COLO668 (cell line): ENCODE results near the gene TLCD1.

Source experiments
- DNase-seq: peaks from one replicate; lab custom pipeline; 2025; ENCODE audit not compliant: unreplicated experiment; lab: John Stamatoyannopoulos, UW

Gene TLCD1

DNA sequence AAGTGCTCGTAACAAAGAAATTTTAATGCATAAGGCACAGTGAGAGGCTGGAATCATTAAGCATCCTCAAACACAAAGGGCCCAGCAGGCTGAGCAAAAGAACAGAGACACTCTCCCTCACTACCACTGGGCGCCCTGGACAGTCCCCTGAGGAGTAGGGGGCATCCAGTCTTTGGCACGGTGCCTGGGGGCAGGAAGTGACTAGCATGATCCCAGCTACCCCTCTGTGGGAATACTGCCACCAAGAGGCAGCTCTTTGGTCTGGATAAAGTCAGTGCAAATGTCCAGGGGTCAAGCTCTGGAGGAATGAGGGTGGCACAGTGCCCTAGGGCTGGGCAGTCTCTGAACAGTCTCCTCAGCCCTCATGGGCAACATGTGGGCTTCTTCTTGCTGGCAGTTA lies 11.8 kb downstream of the TLCD1 start:
- no peak for DNase-seq

DNA sequence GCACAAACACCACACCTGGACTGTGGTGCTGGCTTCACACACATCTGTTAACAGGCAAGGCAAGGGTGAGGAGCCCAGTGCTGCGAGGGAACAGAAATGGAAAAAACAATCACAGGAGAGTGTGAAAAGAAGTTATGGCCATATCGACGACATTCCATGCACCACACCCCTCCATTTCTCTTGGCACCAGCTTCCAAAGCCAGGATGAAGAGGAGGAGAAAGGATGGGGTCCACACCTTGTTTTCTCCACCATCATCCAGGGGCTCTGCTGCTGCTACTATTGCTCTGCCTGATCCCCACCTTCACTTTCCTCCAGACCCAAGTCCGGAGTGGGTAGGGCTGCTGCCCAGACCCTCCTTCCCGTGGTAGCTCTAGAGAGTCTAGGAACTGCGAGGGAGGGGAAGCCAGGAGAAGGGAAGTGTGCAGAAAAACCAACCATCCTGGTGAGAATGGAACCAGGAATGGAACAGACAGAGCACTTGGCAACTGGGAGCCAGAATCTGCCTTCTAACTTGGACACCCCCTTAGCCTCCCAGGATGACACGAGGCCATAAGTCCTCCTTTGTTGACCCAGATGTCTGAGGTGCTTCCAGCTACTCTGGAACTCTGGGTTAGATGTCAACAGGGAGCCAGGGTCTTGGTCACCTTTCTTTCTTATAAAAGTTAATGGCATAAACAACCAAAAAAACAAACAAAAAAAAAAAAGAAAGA lies 13.2 kb downstream of the TLCD1 start:
- no peak for DNase-seq

DNA sequence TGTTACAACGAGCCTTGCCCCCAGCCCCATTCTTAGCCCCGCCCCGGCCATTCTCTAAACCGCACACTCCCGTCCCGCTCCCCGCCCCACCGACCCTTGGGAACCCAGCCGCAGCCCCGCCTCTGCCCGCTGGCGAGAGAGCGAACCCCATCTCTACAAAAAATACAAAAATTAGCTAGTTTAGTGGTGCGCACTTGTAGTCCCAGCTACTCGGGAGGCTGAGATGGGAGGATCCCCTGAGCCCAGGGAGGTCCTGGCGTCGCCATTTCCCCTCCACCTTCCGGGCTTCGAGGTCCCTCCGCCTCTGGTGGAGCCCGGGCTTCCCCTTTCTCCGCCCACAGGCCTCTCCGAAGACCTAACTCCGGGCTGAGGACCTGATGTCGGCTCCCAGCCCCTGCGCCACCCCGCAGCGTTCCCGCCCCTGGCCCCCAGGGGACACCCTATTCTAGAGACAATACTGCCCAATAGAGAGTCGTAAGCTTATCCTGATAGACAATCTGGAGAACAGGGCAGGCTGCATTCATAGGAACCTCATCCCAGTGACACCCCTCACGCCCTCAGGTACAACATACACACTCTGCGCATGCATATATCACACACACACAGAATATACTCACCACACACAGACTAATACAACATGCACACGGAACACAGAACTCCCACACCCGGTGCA lies 13.9 kb downstream of the TLCD1 start:
- DNase-seq: no peak

DNA sequence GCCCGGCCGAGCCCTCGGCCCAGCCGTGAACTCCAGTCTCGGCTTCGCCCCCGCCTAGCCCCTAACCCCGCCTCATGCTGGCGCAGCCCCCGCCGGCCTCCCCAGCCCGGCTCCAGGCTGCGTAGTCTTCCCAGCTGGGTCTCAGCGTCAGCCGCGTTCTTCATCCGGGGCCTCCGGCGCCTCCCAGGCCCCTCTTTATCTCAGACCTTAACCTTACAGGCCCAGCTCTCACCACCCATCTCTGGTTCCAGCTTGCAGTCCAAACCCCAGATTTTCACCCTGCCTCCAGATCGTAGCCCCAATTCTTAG lies 14.4 kb downstream of the TLCD1 start, which contains the start of gene PROCA1:
PROCA1 (minus strand) TSS at position 166 of the 309 bp plus-strand sequence. CDS start 228 bp downstream, outside the sequence.
- no peak for DNase-seq

DNA sequence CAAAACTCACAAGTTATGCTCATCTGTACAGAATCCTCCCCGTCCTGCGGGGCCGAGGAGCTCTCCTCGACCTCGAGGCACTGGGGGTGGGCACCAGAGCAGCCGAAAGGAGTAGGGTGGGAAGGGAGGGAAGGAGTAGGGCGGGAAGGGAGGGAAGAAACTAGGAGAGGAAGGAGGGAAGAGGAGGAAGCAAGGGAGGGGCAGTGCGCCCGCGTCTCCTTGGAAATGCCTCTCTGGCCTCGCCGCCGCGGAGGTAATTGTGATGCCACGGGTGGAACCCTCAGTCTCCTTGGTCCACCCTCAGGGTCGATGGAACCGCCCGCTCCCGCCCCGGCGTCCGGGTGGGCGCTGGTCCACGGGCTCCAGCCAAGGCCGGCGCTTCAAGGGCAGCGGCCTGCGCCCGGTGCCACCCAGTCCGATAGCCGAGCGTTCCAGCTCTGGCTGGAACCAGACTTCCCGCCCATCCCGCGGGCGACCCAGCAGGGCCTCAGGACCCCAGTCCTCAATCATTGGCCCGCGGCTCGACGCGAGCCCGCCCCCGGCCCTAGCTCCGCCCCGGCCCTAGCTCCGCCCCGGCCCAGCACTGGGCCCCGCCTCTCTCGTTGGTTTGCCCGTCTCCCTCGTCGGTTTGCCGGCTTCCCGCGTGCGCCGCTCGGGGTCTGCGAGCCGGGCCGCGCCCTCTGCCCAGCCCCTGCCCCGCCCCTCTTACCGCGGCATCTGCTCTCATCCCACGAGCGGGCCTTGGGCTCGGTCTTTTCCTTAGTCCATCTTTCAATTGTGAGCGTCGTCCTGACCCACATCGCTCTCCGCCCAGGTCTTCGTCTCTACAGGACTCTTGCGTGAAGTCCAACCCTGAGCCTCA lies 14.9 kb downstream of the TLCD1 start:
- DNase-seq: peak; percentile 80

DNA sequence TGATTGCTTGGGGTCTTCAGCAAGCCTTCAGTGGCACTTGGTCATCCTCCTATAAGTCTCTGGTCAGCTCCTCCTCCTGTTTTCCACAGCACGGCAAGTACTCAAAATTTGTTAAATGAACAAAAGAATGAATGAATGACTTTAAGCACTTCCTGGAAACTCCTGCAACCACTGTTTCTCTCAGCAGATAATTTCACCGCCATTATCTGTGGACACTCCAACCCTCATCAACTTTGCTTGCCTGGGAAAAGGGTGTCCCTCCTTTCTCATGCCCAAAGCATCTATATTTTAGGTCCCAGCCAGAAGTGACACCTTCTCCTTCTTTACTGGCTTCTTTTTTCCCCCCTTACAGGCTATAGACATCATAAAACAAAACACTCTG lies 18.7 kb downstream of the TLCD1 start:
- DNase-seq: no peak

DNA sequence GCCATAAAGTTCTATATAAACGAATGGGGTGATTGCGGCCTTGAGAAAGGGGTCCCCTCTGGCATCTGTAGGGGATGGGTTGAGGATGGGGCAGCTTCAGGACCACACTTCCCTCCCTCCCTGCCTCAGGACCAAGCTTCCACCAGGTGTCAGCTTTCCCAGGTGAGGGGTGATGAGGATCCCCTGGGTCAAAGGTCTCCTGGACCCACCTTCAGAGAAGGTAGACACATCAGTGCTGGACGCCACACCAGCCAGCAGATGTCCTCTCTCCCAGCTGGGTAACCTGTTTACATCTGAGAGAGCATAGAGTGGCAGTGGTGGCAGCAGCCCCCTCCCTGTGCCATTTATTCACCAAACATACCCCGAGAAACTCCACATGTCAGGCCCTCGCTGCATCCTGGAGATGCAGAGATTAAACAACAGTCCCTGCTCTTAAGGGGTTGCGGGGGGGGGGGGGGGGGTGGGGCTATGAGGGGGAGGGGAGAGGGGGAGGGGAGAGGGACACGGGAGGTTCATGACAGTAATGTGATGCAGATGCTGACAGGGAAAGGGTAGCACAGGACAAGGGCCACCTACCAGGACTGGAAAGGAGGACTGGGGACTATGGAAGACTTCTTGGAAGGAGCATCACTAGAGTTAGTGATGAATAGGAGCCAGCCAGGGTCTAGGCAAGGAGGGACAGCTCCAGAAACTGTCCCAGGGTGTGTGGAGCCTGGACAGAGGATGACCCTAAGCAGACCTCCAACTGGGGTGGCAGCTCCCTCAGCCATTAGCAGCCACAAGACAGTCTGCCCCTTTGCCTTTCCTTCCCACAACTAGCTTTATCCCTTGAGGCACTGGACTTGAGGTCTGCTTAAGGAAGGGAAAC lies 19.3 kb downstream of the TLCD1 start:
- no peak for DNase-seq

DNA sequence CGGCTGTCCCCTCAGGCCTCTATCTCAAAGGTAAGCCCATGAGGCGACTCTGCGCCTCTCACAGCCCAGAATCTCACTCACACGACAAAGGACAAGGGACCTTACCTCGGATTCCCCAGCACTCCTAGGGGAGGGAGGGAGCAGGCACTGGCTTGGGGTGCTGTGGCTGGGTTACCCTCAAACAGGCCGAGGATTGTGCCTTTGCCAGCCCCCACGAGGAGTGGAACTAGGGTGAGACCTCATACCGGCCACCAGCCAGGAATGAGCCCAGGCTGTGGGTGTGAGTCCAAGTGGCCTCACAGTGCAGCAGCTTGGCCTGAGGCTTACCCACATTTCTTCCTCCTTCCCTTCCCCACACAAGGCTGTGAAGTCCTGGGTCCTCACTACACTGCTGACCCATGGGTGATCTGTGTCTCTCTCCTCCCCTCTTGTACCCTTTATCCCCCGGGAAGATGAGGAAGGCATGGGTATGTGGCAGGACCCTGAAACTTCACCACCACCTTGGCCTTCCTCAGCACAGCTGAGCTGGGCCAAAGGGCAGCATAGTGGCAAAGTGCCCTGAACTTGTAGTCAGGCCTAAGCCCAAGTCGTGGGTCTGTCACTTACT lies 20.2 kb downstream of the TLCD1 start:
- DNase-seq: no peak

DNA sequence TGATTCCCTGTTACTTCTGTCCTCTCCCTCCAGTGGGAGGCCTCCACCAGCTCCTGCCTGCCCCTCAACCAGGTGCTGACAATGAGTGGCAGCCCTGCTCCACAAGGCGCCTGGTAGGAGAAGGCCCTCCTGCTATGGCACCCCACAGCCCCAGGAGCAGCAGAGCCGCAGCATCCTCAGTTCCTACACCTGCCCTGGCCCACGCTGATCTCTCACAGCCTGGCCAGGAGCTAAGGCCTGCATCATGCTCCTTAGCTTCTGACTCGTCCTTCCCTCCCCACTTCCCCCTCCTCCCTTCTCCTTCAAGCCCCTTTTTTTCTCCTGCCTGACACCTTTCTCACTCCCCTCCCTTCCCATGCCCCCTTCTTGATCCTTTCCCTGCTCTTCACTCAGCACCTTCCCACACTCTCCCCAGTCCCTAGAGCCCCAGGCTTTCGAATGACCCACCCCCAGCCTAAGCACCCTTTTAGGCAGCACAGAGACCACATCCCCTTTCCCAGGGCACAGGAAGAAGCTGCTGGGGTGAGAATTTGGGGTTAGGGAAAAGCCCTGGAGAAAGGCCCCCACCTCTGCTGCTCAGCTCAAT lies 20.9 kb downstream of the TLCD1 start:
- DNase-seq: no peak

DNA sequence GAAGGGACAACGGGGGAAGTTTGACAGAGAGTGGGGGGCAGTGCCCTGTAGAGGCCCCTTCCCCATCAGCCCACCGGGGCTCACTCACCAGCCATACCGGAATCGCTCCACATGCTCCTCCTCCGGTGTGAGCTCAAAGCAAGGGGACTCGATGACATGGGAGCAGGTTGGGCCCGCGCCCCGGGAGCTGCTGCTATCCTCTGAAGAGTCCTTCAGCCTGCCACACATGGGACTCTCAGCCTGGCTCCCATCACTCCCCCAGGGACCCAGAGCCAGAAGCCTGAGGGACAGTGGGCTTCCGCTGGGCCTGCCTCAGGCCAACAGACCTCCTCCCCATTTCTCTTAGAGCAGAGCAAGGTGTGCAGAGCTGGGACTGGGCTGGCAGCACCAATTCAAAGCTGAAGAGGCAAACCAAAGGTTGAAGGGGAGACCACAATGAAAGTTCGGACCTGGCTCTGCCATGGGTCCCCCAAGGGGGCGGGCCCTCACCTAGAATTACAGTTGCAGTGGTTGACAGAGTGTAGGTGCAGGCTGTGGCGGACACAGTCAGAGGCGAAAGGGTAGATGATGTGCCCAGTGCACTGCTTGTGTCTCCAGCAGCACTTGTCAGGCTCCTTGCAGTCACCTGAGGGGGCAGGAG lies 21.7 kb downstream of the TLCD1 start:
- no peak for DNase-seq

DNA sequence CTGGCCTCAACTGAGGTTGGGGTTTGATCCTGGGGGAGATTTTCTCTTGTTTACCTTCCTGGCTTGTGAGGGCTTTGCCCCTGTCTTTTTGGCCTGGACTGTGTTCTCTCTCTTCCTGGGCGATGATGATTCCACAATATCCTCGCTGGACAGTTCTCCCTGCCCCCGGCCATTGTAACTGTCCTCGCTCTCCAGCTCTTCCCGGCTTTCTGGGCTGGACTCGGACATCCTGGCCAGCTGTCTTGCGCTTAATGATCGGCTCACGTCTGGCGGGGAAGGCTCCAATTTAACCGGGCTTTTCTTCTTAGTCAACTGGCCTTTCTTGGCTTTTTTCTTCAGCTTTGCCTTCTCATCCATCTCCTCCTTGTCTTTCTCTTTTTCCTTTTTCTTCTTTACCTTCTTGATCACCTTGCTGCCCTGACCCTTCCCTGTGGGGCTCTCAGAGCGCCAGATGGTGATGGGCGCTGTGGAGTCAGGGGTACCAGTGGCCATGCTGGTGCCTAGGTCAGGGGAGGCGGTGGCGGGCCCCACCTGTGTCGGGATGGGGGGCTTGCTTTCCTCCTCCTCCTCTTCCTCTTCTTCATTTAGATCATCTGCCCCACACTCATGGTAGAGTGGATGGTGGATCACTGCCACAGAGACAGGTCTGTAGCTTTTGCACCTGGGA lies 22.3 kb downstream of the TLCD1 start:
- DNase-seq: no peak

DNA sequence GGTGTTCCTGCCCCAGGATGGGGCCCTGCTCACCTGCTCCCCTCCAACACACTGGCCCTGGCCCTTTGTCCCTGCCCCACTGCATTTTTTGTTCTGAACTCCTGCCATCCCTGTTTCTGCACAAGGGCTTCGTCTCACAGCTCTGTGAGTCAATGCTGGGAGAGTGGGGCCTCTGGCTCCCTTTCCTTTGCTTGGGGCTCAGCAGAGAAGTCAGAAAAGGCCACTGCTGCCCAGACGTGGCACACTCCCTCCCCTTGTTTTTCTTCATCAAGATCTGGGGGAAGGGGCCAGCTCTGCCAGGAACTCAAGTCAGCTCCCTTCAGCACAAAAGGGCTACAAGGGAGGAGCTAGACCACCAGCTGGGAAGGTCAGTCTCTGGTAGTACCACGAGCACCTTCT lies 23.3 kb downstream of the TLCD1 start:
- no peak for DNase-seq

DNA sequence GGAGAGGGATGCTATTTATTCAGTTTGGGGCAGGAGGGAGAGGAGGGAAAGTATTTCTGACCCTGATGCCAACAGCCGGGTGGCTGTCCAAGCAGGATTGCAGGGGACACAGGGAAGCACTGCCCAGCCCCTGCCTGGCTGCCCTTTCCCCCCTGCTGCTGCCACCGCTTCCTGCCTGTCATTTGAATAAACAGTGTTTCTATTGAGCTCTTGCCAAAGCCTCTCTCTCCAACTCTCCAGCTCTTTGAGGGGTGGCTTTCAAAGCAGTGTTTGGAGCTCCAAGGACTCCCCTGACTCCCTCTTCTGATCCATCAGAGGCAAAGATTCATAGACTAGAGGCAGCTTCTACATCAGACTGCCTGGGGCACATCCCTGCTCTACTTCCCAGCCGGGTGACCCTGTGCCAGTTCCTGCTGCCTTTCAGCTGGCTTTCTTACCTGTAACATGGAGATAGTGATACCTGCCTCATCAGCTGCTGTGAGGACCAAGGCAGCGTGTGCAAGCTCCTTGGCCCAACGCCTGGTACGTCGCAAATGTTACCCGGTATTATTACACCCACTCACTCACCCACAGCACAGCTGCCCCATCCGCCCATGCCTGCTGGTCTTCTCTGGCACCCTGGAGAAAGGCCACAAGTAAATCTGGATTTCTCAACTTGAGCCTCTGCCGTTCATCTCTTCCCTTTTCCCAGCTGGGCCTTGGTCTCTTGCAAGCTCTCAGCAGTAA lies 23.8 kb downstream of the TLCD1 start:
- no peak for DNase-seq

DNA sequence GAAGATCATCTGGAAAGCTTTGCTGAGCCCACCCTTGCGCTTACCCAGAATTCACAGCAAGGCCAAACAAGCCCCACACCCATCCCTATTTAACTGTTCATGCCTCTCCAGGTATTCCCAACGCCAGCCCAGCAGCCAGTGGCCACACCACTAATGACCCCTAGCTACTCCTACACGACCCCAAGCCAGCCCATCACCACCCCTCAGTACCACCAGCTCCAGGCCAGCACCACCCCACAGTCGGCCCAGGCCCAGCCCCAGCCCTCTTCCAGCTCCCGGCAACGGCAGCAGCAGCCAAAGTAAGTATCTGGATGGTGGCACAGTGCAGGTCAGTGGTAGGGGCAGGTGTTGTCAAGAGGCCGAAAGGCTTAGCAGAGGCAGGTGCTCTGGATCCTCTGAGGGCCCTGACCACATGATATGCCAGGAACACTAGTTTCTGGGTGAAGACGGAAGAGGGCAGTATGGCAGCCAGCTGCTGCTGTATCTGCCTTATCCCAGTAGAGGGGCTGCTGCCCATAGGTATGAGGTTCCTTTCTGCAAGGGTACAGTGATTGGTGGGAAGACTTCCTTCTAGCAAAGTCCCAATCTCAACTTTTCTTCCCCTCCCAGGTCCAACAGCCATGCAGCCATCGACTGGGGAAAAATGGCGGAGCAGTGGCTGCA lies 25.1 kb downstream of the TLCD1 start:
- DNase-seq: no peak

DNA sequence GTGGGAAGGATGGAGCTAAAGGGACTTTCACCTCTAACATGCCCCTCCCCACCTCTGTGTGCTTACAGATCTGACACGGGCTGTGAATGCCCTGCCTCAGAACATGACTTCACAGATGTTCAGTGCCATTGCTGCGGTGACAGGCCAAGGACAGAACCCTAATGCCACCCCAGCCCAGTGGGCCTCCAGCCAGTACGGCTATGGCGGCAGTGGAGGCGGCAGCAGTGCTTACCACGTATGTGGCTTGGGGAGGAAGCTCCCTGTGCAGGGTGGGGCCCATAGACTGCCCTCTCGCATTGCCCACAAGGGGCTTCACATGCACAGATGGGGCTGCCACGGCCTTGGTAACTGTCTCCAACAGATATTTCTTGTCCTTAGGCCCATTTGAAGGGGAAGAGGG lies 25.8 kb downstream of the TLCD1 start:
- DNase-seq: no peak

DNA sequence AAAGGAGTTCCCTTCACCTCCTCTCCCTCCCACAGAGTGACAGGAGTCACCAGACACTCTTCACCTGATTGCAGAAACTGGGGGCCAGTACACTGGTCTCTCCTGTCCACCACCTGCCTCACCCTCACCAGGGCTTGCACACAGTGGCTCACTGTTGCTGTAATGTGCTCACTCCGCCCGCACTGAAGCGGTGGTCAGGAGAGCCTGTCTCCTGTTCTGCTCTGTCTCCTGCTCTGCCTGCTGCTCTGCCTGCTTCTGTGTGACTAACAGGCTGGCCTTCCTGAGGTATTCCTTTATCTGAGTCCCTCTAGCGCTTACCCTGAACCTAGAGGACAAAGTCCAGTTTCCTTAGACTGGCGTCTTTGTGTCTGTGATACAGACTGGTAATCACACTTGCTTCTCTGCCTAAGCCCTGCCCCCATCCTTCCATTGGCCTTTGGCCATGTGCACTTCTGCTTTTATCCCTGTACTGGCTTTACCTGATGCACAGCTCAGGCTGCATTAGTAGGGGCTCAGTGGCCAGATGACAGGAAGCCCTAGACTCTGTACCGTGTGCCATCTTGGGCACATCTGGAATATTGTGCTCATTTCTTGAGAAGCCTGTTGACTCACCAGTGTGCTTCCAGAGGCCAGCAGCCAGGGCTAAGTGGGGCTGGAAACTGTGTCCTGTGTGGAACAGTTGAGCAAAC lies 27.6 kb downstream of the TLCD1 start:
- DNase-seq: no peak

DNA sequence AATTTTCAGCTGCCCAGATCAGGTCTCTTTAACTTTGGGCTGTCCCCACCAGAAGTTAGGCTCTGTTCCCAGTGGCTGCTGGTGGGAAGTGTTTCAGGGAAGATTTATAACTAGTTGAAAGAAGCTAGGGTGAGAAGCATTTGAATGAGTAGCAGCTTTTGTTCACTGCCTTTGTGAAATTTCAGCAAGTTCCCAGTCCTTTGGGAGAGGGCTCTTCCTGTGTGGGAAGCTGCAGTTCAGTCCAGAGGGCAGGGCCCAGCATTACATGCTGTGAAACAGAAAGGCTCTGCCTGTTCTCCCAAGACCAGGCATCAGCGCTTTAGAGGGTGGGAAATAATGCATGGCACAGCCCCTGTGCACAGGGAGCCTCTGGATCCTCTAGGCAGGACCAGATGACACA lies 32.2 kb downstream of the TLCD1 start:
- DNase-seq: no peak

DNA sequence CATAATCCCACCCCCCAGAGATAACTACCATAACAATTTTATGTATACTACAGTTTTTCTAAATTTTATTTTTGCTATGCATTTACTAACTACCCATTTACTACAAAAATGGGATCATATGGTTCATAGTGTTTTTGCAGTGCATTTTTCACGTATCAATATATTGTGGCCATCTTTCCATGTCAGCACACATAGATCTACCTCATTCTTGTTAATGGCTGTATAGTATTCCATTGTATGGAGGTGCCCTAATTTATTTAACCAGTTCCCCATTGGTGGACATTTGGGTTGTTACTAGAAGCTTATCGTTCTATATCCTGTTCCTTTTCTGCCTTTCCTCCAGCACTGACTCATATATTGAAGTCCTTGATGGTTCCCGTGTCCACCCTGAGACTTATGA lies 37.0 kb downstream of the TLCD1 start:
- DNase-seq: no peak
